ENCODE results near the gene GDAP2. TPM values are rescaled to one million over a fixed set of nuclear protein-coding genes. Genes with fewer than 3 reads are reported as not detected.

Gene GDAP2, protein sequence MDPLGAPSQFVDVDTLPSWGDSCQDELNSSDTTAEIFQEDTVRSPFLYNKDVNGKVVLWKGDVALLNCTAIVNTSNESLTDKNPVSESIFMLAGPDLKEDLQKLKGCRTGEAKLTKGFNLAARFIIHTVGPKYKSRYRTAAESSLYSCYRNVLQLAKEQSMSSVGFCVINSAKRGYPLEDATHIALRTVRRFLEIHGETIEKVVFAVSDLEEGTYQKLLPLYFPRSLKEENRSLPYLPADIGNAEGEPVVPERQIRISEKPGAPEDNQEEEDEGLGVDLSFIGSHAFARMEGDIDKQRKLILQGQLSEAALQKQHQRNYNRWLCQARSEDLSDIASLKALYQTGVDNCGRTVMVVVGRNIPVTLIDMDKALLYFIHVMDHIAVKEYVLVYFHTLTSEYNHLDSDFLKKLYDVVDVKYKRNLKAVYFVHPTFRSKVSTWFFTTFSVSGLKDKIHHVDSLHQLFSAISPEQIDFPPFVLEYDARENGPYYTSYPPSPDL
- 8.0 TPM for polyA plus RNA-seq (2012; ENCODE audit: insufficient read length, low read depth)

DNA sequence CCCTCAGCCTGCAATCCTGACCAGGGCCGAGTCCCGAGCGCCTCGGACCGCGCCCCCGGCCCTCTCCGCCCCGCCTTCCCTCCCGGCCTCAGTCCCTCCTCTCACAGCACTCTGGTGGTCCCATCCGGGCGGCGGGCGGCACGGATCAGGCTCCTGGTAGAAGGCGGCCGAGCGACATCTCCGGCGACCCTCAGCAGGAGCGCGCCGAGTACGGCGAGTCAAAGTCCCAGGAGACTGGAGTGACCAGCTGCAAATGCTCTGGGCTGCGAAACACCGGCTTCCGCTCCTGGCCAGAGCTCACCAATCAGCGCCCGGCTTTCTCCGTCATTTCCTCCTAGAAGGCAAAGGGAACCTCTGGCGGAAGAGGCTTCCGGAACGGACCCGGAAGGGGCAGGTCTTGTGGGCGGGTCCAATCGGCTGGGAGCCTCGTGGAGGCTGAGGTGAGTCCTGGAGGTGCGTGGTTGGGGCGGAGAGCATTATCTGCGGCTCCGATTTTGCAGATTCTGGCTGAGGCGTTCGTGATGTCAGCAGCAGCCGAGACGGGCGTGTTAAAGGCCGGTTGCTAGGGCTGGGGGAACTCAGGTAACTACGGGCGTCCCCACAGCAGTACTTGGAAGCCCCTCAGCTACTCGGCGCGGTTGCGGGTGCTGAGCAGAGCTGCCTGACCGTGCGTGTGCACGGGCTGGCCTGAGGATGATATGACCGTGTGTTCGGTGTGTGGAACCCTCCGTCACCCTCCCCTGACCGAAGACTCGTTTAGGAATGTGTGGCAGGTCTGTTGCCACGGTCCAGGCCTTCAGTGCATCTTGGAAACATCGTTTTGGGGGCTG lies at the start of gene GDAP2, which contains the start of gene WDR3:
Gene GDAP2 (minus strand): TSS at position 279 of the 830 bp plus-strand sequence. CDS start 9,264 bp downstream, outside the sequence.
Gene WDR3 (plus strand): TSS at position 397 of the 830 bp plus-strand sequence. CDS start 3,581 bp downstream, outside the sequence.
- TF ChIP-seq, protein P1, sequence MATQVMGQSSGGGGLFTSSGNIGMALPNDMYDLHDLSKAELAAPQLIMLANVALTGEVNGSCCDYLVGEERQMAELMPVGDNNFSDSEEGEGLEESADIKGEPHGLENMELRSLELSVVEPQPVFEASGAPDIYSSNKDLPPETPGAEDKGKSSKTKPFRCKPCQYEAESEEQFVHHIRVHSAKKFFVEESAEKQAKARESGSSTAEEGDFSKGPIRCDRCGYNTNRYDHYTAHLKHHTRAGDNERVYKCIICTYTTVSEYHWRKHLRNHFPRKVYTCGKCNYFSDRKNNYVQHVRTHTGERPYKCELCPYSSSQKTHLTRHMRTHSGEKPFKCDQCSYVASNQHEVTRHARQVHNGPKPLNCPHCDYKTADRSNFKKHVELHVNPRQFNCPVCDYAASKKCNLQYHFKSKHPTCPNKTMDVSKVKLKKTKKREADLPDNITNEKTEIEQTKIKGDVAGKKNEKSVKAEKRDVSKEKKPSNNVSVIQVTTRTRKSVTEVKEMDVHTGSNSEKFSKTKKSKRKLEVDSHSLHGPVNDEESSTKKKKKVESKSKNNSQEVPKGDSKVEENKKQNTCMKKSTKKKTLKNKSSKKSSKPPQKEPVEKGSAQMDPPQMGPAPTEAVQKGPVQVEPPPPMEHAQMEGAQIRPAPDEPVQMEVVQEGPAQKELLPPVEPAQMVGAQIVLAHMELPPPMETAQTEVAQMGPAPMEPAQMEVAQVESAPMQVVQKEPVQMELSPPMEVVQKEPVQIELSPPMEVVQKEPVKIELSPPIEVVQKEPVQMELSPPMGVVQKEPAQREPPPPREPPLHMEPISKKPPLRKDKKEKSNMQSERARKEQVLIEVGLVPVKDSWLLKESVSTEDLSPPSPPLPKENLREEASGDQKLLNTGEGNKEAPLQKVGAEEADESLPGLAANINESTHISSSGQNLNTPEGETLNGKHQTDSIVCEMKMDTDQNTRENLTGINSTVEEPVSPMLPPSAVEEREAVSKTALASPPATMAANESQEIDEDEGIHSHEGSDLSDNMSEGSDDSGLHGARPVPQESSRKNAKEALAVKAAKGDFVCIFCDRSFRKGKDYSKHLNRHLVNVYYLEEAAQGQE (IDR thresholded peaks at IDR 0.05; ENCODE audit: insufficient read depth in 1 of 2, low read depth in 2 of 2, low read length in 2 of 2), result 0 out of 4 replicates have a peak, but pooled peaks of 1 of the 2 experiments have one; percentile 43
- TF ChIP-seq TAF1 (IDR thresholded peaks at IDR 0.05; ENCODE audit: borderline replicate concordance, insufficient read depth, low read length), result peak; percentile 67; the same call in 1 of the 2 replicates
- TF ChIP-seq FOXP2 (optimal IDR thresholded peaks at IDR 0.05; ENCODE audit: borderline replicate concordance, extremely low read depth, extremely low read length, insufficient read depth), result peak; percentile 7
- peak; percentile 95; the same call in 1 of the 2 replicates for TF ChIP-seq SIN3A (IDR thresholded peaks at IDR 0.05; ENCODE audit: borderline replicate concordance, insufficient read depth, low read length)
- TF ChIP-seq POLR2AphosphoS5 (IDR thresholded peaks at IDR 0.05; ENCODE audit: low read depth, low read length), result peak; percentile 73; the same call in 1 of the 2 replicates

DNA sequence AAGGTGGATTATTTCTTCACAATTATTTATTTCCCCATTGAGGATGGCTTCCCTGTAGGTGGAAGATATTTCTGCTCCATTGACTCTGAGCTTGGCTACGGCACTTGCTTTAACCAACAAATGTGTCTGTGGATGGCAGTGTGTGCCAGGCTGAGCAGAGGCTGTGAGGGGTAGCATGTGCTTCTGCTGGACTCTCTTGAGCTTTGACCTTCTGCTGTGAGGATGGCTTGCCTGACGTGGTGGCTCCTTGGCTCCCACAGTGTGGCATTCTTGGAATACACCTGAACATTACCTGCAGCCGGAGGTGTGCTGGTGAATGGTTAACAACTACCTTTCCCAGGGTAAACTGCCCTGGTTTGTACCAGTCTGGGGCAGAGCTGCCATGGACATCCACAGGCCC lies 47.0 kb upstream of the GDAP2 start:
- TF ChIP-seq SIN3A (IDR thresholded peaks at IDR 0.05; ENCODE audit: borderline replicate concordance, insufficient read depth, low read length) (no peak), TAF1 (IDR thresholded peaks at IDR 0.05; ENCODE audit: borderline replicate concordance, insufficient read depth, low read length) (no peak), FOXP2 (optimal IDR thresholded peaks at IDR 0.05; ENCODE audit: borderline replicate concordance, extremely low read depth, extremely low read length, insufficient read depth) (no peak), POLR2AphosphoS5 (IDR thresholded peaks at IDR 0.05; ENCODE audit: low read depth, low read length) (no peak)
- TF ChIP-seq, protein P1 (IDR thresholded peaks at IDR 0.05; ENCODE audit: insufficient read depth in 1 of 2, low read depth in 2 of 2, low read length in 2 of 2), result no peak

DNA sequence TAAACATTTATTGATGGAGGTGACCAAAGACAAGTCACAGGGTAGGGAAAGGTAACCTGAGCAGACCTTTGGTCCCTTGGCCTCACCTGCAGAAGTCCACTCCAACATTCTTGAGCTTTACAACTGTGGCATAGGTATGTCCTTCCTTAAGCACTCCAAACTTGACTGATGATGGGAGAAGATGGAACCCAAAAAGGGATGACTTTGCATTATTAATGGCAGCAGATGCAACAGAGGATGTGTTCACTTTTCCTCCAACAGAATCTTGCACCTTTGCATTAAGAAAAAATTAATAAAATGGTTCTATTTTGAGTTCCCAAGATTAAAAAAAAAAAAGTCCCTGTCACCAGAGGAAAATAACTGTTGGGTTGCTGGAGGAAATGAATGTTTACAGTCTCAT lies 42.4 kb upstream of the GDAP2 start:
- no peak for TF ChIP-seq POLR2AphosphoS5 (IDR thresholded peaks at IDR 0.05; ENCODE audit: low read depth, low read length)
- TF ChIP-seq TAF1 (IDR thresholded peaks at IDR 0.05; ENCODE audit: borderline replicate concordance, insufficient read depth, low read length), result no peak
- TF ChIP-seq, protein P1 (IDR thresholded peaks at IDR 0.05; ENCODE audit: insufficient read depth in 1 of 2, low read depth in 2 of 2, low read length in 2 of 2), result no peak
- TF ChIP-seq SIN3A (IDR thresholded peaks at IDR 0.05; ENCODE audit: borderline replicate concordance, insufficient read depth, low read length), result no peak
- no peak for TF ChIP-seq FOXP2 (optimal IDR thresholded peaks at IDR 0.05; ENCODE audit: borderline replicate concordance, extremely low read depth, extremely low read length, insufficient read depth)

DNA sequence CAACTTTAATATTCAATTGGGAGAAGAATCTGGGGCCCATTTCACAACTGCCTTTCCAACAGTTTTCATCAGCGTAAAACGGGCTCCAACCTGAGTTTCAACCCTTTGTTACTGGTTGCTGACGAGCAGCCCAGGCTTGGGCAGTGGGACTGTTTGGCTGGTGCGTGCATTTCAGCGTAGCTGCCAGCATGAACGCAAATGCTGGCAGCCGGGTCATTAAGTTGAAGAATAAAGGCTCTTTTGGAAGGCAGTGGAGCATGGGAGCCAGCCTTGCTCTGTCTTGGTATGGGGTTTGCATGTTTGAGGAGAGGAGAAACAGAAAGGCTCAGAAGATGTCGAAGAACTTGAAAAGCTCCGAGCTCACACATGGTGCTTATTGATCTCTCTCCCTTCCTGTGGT lies 40.8 kb upstream of the GDAP2 start:
- TF ChIP-seq POLR2AphosphoS5 (IDR thresholded peaks at IDR 0.05; ENCODE audit: low read depth, low read length) (no peak), FOXP2 (optimal IDR thresholded peaks at IDR 0.05; ENCODE audit: borderline replicate concordance, extremely low read depth, extremely low read length, insufficient read depth) (no peak), TAF1 (IDR thresholded peaks at IDR 0.05; ENCODE audit: borderline replicate concordance, insufficient read depth, low read length) (no peak), SIN3A (IDR thresholded peaks at IDR 0.05; ENCODE audit: borderline replicate concordance, insufficient read depth, low read length) (no peak)
- TF ChIP-seq, protein P1 (IDR thresholded peaks at IDR 0.05; ENCODE audit: insufficient read depth in 1 of 2, low read depth in 2 of 2, low read length in 2 of 2), result no peak

Measured in PFSK-1 (cell line).